Measurements from ENCODE around the gene MAD1L1. TPM values are rescaled to one million over a fixed set of nuclear protein-coding genes. Genes with fewer than 3 reads are reported as not detected.

The MAD1L1 gene
- total and polyA plus RNA-seq, 2 of the 8 experiments (the other 6 are each of a cell fraction or from before 2014, with no cell fraction given), result 40.4 to 44.6 TPM

- TF ChIP-seq CHD7 (IDR thresholded peaks at IDR 0.05; ENCODE audit: insufficient replicate concordance, low read length), result no peak
- TF ChIP-seq NANOG (IDR thresholded peaks at IDR 0.05; ENCODE audit: insufficient read depth, low read depth, low read length, poor library complexity, severe bottlenecking), result no peak
- TF ChIP-seq BCL11A (IDR thresholded peaks at IDR 0.05; ENCODE audit: low read depth in 2 of 2, low read length in 2 of 2), result no peak
- no peak for TF ChIP-seq TAF7 (optimal IDR thresholded peaks at IDR 0.05; ENCODE audit: borderline replicate concordance, low read depth, low read length)
- no peak for TF ChIP-seq KDM1A (IDR thresholded peaks at IDR 0.05; ENCODE audit: borderline replicate concordance, low read length)
- no peak for TF ChIP-seq USF2 (IDR thresholded peaks at IDR 0.05; ENCODE audit: low read length)
- no peak for TF ChIP-seq NRF1 (IDR thresholded peaks at IDR 0.05; ENCODE audit: low read depth, low read length)
- TF ChIP-seq EGR1 (IDR thresholded peaks at IDR 0.05; ENCODE audit: borderline replicate concordance, low read depth, low read length), result no peak
Measured at GRCh38 chr7:1973321-1974251, 259.2 kb downstream of the MAD1L1 start (continued).
